Astrocyte of the spinal cord (primary cell): Measurements from ENCODE around the gene TP53TG5.

Experiments
- DNase-seq: peaks from one replicate; pipeline ENCODE4 v3.0.0; 2011; ENCODE audit warnings: low read depth, low spot score
- H3K4me3 ChIP-seq: 2 replicates; pipeline ENCODE4 v1.5.1; 2011; ENCODE audit warnings: low read depth, mild to moderate bottlenecking, low read length, moderate library complexity
- in situ Hi-C: cut with HindIII; loops from 2 replicates; pipeline ENCODE4 v1.10.0; 2017; ENCODE audit warnings: low sequenced_read_pairs
- TF ChIP-seq, protein P1 (sequence below): IDR thresholded peaks from 2 replicates; pipeline ENCODE4 v1.5.1; 2012; ENCODE audit warnings: low read depth, mild to moderate bottlenecking, low read length, inconsistent platforms

Gene TP53TG5

GRCh38 chr20:45419188-45420091 is 41.3 kb upstream of the TP53TG5 start:
- in situ Hi-C loops = no loop called here
- DNase-seq = peak; percentile 97
- TF ChIP-seq, protein P1, sequence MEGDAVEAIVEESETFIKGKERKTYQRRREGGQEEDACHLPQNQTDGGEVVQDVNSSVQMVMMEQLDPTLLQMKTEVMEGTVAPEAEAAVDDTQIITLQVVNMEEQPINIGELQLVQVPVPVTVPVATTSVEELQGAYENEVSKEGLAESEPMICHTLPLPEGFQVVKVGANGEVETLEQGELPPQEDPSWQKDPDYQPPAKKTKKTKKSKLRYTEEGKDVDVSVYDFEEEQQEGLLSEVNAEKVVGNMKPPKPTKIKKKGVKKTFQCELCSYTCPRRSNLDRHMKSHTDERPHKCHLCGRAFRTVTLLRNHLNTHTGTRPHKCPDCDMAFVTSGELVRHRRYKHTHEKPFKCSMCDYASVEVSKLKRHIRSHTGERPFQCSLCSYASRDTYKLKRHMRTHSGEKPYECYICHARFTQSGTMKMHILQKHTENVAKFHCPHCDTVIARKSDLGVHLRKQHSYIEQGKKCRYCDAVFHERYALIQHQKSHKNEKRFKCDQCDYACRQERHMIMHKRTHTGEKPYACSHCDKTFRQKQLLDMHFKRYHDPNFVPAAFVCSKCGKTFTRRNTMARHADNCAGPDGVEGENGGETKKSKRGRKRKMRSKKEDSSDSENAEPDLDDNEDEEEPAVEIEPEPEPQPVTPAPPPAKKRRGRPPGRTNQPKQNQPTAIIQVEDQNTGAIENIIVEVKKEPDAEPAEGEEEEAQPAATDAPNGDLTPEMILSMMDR = no peak
- no peak overlapping the region for H3K4me3 ChIP-seq

GRCh38 chr20:45416917-45417316 is 38.8 kb upstream of the TP53TG5 start:
- TF ChIP-seq, protein P1 = no peak
- DNase-seq = no peak
- in situ Hi-C loops = no loop called here
- peak overlapping the region; percentile 95 for H3K4me3 ChIP-seq

DNA sequence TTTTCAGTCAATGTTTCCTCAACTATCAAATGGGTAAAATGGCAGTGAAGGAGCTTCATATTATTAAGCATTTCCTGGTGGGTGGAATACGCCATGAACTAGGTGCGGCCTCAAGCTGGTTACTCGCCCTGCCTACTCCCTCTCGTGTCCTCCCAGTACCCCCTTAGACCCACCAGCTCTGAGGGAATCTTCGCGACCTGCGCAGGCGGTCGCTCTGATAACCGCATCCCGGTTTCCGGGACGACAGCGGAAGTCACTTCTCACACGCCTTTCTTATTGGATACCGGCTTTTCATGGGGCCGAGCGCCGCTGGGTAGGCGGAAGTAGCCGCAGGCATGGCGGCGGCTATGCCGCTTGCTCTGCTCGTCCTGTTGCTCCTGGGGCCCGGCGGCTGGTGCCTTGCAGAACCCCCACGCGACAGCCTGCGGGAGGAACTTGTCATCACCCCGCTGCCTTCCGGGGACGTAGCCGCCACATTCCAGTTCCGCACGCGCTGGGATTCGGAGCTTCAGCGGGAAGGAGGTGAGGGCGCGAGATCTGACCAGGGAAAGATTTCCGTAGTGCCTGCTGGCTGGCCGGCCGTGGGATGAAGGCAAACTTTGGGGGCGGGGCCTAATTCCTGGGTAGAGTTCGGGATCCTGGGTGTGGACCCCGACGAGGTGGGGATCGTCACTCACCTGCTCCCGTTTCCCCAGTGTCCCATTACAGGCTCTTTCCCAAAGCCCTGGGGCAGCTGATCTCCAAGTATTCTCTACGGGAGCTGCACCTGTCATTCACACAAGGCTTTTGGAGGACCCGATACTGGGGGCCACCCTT is 37.9 kb upstream of the TP53TG5 start, which contains the start of gene PIGT:
Gene PIGT, plus strand, starts transcription at position 320 of the 816 bp plus-strand sequence. Its CDS starts 16 bp downstream, at position 336.
- peak within 1 kb of the TSS; percentile 95 for H3K4me3 ChIP-seq
- peak; percentile 82 for DNase-seq
- in situ Hi-C loops = no loop called here
- TF ChIP-seq, protein P1 = no peak

- in situ Hi-C loops = no loop called here
- TF ChIP-seq, protein P1 = no peak
- no peak overlapping the region for H3K4me3 ChIP-seq
- no peak for DNase-seq
These were observed 35.4 kb upstream of the TP53TG5 start for GRCh38 chr20:45413479-45413878.

GRCh38 chr20:45412653-45413052 is 34.5 kb upstream of the TP53TG5 start:
- no peak overlapping the region for H3K4me3 ChIP-seq
- in situ Hi-C loops = no loop called here
- no peak for DNase-seq
- TF ChIP-seq, protein P1 = no peak

GRCh38 chr20:45410887-45411286 is 32.8 kb upstream of the TP53TG5 start:
- H3K4me3 ChIP-seq = no peak overlapping the region
- DNase-seq = no peak
- TF ChIP-seq, protein P1 = no peak
- in situ Hi-C loops = no loop called here
